Thoracic aorta (tissue), 2 donors: ENCODE data around the gene PODXL2. TPM values are rescaled to one million over a fixed set of nuclear protein-coding genes. Genes with fewer than 3 reads are reported as not detected.
A peak's percentile ranks its signal among the peaks of the same experiment; 100 is the strongest.

Experiments used
- ATAC-seq: fragments of 150-250 bp; one replicate; pipeline ENCODE4 v1.8.0; 2017; ENCODE audit warnings: low read depth; ENCODE audit not compliant: insufficient number of reproducible peaks, low FRiP score
- DNase-seq: peaks from one replicate; pipeline ENCODE4 v3.0.0-alpha.2; 2020; ENCODE audit warnings: low spot score
- H3K27ac ChIP-seq, 2 donors: fragments of 200-600 bp; sonication (generic); 1 replicate in 1 of 2; 2 replicates in 1 of 2; pipeline ENCODE4 v1.5.1; 2016; ENCODE audit warnings: mild to moderate bottlenecking in 2 of 2, moderate library complexity in 2 of 2
- H3K27me3 ChIP-seq: fragments of 200-600 bp; sonication (generic); replicated peaks from 2 replicates; pipeline ENCODE4 v1.6.0; 2016; ENCODE audit warnings: mild to moderate bottlenecking; ENCODE audit not compliant: insufficient read depth
- H3K36me3 ChIP-seq: fragments of 200-600 bp; sonication (generic); one replicate; pipeline ENCODE4 v1.5.1; 2016
- H3K4me1 ChIP-seq, 2 donors: fragments of 200-600 bp; sonication (generic); 1 replicate in 1 of 2; 2 replicates in 1 of 2; pipeline versions ENCODE4 v1.5.1 to v1.6.0; 2016; ENCODE audit warnings: low read depth in 2 of 2, mild to moderate bottlenecking in 1 of 2; ENCODE audit not compliant: control insufficient read depth in 1 of 2
- H3K4me3 ChIP-seq: fragments of 200-600 bp; sonication (generic); 2 replicates; pipeline ENCODE4 v1.5.1; 2016; ENCODE audit warnings: mild to moderate bottlenecking
- H3K9me3 ChIP-seq: fragments of 200-600 bp; sonication (generic); 2 replicates; pipeline ENCODE4 v1.5.1; 2016
- total RNA-seq, 2 donors: library from RNA; depleted of rRNA; stranded (reverse); fragments of >200 nt; gene quantifications; one replicate each; pipeline versions ENCODE4 v1.1.0 to v1.2.3, GENCODE V29; 2016
- TF ChIP-seq, protein P1 (sequence below): fragments of 200-600 bp; sonication (generic); IDR thresholded peaks from one replicate; pipeline ENCODE4 v1.5.1; 2019; ENCODE audit warnings: antibody characterized with exemption

PODXL2 gene
- total RNA-seq, 2 donors from 2014 or later, result 2.8 to 7.8 TPM

DNA sequence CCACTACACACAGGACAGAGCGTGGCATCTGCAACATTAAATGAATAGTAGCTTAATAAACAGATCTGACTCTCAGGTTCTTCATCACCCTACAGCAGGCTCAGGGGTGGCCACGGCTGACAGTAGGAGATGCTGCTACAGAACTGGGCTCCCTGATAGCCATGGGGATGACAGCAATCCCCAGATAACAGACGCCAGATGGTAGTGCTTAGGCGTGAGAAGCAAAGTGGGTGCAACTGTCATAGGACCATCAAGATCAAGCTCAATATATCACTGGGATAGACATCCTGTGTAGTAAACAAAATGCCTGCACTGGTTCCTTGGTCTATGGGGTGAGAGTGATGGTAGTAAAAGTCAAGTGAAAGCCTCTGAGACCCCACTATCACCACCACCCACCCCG, 35.8 kb upstream of the PODXL2 start:
- Histone ChIP-seq H3K36me3 (no peaks in the 10 kb centered on the region), H3K4me1 (peaks cover 16 to 24% of the 10 kb centered on the region in 2 donors), H3K27ac (no peak overlapping the region), H3K27me3 (no peaks in the 10 kb centered on the region), H3K4me3 (no peak overlapping the region), H3K9me3 (no peaks in the 10 kb centered on the region)
- DNase-seq, result no peak
- TF ChIP-seq, protein P1, sequence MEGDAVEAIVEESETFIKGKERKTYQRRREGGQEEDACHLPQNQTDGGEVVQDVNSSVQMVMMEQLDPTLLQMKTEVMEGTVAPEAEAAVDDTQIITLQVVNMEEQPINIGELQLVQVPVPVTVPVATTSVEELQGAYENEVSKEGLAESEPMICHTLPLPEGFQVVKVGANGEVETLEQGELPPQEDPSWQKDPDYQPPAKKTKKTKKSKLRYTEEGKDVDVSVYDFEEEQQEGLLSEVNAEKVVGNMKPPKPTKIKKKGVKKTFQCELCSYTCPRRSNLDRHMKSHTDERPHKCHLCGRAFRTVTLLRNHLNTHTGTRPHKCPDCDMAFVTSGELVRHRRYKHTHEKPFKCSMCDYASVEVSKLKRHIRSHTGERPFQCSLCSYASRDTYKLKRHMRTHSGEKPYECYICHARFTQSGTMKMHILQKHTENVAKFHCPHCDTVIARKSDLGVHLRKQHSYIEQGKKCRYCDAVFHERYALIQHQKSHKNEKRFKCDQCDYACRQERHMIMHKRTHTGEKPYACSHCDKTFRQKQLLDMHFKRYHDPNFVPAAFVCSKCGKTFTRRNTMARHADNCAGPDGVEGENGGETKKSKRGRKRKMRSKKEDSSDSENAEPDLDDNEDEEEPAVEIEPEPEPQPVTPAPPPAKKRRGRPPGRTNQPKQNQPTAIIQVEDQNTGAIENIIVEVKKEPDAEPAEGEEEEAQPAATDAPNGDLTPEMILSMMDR, result no peak
- ATAC-seq, result no peak

DNA sequence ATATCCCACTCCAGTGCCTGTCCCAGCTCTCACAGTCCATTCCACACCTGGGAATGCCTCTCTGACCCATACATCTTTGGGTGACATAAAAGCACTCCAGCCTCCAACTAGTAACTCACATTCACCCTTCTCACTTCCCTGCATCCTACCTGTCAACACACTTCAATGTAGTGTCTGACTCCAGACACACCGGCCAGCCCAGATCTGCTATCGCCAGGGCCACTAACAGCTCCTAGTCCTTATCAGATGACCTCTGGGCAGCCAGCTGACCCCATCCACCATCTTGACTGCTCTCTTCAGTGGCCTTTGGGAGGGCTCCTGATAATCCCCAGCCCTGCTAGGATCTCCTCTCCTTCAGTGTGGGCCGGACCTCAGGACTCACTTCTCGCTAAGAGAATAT, 33.7 kb upstream of the PODXL2 start:
- Histone ChIP-seq H3K4me3 (no peak overlapping the region), H3K27ac (no peak overlapping the region), H3K36me3 (no peaks in the 10 kb centered on the region), H3K4me1 (peaks cover 5 to 17% of the 10 kb centered on the region in 2 donors), H3K27me3 (no peaks in the 10 kb centered on the region), H3K9me3 (no peaks in the 10 kb centered on the region)
- no peak for DNase-seq
- no peak for ATAC-seq
- TF ChIP-seq, protein P1, result no peak

DNA sequence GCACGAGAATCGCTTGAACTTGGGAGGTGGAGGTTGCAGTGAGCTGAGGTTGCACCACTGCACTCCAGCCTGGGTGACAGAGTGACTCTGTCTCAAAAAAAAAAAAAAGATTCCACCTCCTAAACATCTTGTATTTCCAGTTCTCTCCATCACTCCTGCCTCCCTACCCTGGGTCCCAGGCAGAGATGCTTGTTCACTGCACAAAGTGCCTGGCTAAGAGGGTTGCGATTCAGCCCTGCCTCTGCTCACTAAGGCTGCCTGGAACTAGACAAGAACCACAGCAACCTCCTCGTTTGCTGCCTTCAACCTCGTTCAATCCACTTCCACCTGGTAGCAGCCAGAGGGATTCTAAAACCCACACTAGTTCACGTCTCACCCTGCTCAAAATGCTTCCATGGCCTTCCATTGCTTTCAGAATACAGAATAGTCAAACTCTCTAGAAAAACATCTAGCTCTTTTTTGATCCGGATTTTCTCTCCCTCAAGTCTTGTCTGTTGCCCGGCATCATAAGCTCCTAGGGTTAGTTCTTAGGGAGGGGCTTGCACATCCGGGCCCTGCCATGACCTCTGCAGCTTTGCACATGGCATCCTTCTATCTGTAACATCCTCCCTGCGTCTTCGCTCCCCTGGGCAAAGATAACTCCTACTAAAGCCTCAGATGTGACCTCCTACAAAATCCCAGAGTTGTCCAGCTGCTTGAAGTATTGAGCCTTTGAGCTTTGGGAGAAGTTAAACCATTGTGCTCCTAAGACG, 31.8 kb upstream of the PODXL2 start:
- H3K27me3 ChIP-seq, result no peaks in the 10 kb centered on the region
- ATAC-seq, result no peak
- no peaks in the 10 kb centered on the region for H3K9me3 ChIP-seq
- H3K4me1 ChIP-seq, result peaks cover 0 to 11% of the 10 kb centered on the region in 2 donors
- H3K36me3 ChIP-seq, result no peaks in the 10 kb centered on the region
- no peak for DNase-seq
- peak overlapping the region; percentile 72 for H3K4me3 ChIP-seq
- no peak overlapping the region for H3K27ac ChIP-seq
- TF ChIP-seq, protein P1, result no peak

DNA sequence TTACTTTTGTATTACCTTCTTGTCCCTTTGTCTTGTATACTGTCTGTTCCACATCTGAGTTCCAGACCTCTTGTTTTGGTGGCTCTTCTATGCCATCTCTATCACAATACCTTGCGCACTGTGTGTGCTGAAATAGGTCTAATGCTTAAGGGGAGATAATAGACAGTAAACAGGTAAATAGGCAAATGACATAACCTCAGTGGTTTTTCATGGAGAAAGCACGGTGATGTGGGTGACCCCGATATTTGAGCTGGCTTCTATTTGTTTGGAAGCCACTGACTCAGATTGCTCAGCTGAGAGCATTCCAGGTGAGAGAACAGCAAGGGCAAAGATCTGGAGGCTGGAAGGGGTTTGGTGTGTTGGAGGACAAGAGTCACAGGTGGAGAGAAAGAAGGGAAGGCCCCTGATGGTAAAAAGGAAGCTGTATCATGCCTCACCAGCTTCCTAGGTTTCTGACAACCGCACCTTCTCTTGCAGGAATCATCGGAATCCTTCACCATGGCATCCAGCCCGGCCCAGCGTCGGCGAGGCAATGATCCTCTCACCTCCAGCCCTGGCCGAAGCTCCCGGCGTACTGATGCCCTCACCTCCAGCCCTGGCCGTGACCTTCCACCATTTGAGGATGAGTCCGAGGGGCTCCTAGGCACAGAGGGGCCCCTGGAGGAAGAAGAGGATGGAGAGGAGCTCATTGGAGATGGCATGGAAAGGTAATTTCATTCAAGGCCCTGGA, 30.0 kb upstream of the PODXL2 start:
- H3K27me3 ChIP-seq, result no peaks in the 10 kb centered on the region
- no peaks in the 10 kb centered on the region for H3K9me3 ChIP-seq
- ATAC-seq, result no peak
- TF ChIP-seq, protein P1, result no peak
- H3K27ac ChIP-seq, result peak overlapping the region; percentile 29 to 51
- H3K36me3 ChIP-seq, result no peaks in the 10 kb centered on the region
- peak overlapping the region; percentile 72 for H3K4me3 ChIP-seq
- DNase-seq, result no peak
- H3K4me1 ChIP-seq, result peaks cover 0 to 11% of the 10 kb centered on the region in 2 donors

DNA sequence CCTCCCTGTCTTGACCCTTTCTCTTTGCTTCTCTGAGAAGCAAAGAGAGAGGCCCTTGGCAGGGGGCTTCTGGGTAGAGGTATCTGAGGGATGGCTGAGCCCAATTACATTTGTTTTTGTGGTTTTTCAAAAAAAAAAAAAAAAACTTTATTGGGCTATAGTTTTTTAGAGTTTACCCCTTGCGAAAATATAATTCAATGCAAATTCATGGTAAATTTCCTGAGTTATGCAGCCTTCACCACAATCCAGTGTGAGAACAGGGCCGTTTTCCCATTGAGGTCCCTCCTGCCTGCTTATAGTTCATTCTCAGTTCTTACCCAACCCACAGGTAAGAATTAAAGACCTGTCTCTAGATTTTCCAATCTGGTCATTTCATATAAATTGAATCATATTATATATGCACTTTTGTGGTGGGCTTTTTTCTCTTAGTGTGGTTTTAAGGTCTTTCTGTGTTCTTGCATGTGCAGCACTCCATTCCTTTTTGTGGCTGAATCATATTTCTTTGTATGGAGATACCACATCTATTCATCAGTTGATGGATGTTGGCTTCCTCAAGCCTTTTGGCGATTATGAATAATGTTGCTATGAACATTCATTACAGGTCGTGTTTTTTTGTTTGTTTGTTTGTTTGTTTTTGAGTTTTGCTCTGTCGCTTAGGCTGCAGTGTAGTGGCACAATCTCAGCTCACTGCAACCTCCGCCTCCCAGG, 28.1 kb upstream of the PODXL2 start:
- DNase-seq (no peak), ATAC-seq (no peak)
- Histone ChIP-seq H3K27me3 (no peaks in the 10 kb centered on the region), H3K36me3 (no peaks in the 10 kb centered on the region), H3K4me1 (peaks cover 0 to 11% of the 10 kb centered on the region in 2 donors), H3K9me3 (no peaks in the 10 kb centered on the region), H3K27ac (no peak overlapping the region), H3K4me3 (no peak overlapping the region)
- TF ChIP-seq, protein P1, result no peak
